ENCODE data around the gene HIF1A.
"Not testable (repeated sequence)": the region's sequence is repeated elsewhere in the genome, so short reads cannot be mapped to it uniquely, and the experiment has no call there.

The HIF1A gene

DNA sequence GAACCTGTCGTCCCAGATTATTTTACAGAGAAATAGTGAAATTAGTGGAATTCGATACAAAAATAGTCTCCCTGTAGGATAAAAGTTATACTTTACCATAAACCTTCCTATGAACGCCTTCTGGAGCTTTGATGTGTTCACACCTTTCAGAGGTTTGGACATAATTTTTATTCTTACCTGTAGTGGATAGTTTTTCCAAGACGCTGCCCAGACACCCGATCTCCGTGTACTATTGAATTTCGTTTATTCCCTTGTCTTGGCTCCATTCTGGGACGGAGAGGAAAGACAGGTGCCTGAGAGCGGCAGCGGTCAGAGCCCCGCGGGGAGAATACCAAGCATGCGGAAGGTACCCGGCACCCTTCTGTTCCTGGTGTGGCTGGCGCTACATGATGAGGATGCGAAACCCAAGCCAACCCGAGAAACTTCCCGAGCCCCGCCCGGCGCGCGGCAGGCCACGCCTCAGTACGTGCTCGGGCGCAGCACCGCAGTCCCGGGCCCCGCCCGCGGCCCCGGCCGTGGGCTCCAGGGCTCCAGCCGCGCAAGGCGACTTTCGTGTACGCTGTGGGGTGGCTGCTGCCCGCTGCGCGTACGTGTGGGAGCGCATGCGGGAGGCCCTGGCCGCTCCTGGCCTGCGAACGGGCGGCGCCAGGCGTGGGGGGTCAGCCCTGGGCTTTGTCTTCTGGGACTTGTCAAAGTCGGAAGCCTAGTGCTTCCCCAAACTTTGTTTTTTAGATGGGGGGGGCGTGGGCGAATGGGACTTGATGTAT lies 55.6 kb downstream of the HIF1A start:
- peak; percentile 41 for DNase-seq

DNA sequence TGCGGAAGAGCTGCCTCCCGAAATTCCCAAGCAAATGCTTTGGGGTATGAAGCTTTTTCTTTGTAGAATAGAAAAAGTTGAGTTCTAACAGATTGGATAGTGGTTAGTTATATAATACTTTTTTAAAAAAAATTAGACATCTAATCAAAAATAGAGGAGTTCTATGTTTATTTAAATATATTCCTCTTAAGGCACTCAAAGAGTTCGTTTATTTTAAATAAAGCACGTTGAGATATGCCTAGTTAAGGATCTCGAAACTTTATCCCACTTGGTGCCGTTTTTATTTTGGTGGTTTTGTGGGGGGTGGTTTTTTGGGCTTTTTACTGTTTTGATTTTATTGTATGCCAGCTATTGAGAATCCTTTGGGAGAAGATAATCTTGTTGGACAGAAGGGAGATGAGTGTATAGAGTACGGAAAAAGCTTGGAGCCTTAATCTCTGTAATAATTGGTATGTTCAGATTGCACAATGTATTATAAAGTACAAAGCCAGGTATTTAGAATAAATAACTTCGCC lies 56.2 kb downstream of the HIF1A start:
- DNase-seq = no peak

DNA sequence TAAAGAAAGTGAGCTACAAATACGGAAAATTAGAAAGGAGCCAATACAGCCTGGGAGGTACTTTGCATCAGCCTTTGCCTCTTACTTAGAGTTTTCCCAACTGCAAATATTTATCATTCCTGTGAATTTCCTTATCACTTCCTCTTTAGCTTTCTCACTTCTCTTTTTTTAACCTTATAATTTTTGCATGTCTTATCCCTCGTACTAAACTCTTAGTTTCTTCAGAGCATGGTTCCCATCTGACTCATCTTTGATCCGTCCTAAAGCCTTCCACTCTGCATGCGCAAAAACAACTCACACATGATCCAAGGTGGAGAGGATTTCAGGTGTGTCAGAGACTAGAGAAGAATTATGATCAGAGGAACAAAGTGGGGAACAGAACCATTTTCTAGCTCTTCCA lies 57.3 kb downstream of the HIF1A start:
- DNase-seq = no peak

DNA sequence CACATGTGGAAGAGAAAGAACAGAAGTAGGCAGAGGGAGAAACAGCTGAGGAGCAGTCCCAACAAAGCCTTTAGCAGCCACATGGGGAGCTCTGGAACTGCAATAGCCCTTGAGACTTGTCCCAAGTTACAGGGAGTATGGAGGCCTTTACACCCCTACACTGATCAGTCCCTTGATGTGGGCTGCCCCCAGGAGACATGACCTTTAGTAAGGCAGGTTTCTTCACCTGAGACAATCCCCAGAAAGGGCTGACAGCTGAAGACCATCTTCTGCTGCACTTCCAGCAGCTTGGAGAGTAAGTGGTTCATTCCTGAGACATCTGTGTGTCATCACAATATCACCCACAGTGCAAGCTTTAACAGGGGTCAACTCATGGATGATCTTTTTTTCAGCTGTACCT lies 58.3 kb downstream of the HIF1A start:
- DNase-seq = no peak

DNA sequence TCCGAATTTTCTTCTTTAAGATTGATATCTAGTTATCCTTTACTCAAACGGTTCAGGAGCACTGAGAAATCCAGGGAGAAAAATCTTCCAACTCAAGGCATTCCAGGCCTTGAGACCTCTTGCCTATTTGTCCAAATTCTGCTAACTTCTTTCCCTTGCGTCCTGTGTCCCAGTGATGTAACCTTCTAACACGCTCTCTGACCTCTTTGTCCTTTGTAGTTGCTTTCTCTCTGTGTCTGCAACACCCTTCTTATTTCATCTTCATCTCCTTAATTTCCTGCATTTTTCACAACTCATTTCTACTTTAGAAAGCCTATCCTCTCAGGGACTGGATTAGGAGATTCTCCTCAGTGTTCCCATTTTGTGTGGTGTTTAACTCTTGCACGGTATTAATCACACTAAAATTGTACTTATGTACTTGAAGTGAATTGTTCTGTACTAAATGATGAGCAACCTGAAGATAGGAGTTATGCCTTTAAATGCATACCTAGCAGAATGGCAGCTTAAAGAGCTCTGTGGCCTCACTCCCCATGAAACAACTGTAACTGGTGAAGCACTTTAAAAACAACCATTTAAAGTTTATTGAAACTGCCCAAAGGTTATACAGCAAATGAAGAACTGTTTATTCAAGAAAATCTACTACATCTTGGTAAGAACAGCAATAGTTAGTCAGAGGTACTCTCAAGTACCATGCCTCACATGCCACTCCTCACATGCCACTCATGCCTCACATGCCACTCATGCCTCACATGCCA lies 59.5 kb downstream of the HIF1A start:
- no peak for DNase-seq

DNA sequence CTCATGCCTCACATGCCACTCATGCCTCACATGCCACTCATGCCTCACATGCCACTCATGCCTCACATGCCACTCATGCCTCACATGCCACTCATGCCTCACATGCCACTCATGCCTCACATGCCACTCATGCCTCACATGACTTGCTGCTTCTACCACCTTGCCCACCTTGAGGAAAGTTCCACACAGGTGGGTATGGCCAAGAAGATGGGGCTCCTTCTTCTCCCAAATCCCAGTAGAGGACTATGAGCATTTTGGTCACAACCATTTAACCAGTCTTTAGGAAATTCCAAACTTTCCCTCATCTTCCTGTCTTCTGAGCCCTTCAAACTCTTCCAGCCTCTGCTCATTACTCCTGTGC lies 60.0 kb downstream of the HIF1A start:
- DNase-seq = not testable (repeated sequence)

DNA sequence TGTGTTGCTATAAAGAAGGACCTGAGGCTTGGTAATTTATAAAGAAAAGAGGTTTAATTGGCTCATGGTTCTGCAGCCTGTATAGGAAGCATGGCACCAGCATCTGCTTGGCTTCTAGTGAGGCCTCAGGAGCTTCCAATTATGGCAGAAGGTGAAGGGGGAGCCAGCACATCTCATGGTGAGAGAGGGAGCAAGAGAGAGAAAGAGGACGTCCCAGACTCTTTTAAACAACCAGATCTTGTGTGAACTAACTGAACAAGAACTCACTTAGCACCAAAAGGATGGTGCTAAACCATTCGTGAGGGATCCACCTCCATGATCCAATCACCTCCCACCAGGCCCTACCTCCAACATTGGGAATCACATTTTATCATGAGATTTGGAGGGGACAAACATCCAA lies 60.8 kb downstream of the HIF1A start:
- no peak for DNase-seq

DNA sequence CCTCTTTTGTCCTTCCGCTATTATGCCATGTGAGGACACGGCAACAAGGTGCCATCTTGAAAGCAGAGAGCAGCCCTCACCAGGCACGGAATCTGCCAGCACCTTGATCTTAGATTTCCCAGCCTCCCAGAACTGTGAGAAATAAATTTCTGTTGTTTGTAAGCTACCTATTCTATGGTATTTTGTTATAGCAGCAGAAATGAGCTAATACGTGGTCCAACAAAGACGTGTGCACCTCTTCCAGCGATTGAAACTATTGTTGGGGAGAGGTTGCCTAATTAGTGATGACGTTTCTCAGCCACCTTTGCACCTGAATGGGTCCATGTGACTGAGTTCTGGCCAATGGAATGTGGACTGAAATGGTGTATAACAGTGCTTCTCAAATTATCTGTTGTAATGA lies 64.6 kb downstream of the HIF1A start:
- no peak for DNase-seq

DNA sequence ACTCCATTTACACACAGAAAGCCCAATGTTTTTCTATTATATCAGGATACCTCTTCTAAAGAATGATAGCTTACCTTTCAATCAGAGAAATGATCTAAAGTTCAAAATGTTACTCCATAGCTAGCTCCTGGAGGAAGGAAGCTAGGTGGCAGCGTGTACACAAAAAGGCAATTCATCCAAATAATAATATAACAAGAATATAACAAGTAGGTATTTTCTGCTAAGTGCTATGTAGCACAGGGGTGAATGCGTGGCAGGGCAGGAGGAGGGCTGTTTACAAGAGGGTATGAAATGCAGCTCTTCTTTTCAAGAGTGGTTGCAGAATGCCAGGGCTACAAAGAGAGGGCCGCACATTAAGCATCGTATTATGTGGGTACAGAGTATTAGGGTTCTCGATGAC lies 66.2 kb downstream of the HIF1A start:
- no peak for DNase-seq

DNA sequence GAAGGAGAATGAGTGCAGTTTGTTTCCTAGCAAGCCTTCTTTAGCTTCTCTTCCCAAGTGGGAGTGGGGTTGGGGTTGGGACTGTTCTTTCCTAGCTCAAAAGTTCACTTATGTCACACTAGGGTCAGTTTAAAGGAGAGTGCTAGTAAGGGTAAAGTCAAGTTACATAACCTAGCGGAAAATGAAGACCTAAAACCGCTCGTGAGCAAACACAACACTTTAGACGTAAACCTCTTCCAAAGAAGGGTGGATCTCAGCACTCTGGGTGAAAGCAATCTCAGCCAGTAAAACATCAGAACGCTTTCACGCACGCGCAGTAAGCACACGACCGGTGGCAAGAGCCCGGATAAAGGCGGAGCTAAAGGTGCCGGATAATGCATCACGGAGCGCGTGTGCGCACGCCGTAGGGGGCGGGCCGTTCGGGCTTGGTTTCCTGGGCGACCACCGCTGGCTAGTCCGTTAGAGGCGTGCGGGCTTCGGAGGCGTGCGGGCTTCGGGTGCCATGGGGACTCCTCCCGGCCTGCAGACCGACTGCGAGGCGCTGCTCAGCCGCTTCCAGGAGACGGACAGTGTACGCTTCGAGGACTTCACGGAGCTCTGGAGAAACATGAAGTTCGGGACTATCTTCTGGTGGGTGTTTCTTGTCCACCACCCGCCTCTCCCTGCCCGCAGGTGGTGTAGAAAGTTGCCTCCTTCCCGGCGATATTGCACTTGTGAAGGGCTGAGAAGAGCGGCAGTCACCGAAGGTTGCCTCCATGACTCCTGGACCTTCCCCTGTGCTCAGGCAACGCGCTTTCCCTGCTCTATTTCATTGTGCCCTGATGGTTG lies 66.9 kb downstream of the HIF1A start, which contains the start of gene SNAPC1:
TSS of gene SNAPC1 (plus strand) at position 462 of the 828 bp plus-strand sequence. CDS start at position 503, 41 bp downstream.
- peak; percentile 91 for DNase-seq

DNA sequence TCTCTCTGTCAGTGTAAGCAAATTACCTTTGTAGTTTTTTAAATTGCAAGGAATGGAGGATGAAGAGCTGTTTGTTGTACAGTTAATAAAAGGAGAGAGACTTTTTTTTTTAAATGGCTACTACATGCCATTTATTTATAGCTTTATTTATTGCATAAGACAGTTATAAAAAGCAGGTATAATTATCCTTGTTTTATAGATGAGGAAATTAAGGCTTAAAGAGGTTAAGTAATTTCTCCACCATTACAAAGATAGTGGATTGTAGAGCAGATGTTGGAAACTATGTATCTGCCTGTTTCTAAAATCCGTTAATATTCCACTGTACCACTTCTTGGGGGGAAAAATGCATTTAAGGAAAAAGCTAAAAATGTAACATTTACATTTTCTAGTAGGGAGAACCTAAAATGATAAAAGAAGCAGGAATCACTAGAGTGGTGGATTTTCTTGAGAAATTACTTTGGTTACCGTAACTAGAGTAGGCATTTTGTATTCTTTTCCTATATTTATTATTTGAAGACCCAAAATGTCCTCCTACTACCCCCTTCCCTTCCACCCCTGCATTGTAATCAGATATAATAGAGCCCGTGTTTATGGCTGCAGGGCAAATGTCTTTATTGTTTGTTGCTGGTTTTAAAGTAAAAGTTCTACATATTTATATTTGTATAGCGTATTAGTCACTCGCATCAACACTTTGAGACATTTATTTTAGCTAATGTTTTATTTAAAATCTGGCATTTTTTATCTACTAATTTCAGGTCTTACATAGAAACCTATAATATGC lies 69.2 kb downstream of the HIF1A start:
- DNase-seq = no peak

DNA sequence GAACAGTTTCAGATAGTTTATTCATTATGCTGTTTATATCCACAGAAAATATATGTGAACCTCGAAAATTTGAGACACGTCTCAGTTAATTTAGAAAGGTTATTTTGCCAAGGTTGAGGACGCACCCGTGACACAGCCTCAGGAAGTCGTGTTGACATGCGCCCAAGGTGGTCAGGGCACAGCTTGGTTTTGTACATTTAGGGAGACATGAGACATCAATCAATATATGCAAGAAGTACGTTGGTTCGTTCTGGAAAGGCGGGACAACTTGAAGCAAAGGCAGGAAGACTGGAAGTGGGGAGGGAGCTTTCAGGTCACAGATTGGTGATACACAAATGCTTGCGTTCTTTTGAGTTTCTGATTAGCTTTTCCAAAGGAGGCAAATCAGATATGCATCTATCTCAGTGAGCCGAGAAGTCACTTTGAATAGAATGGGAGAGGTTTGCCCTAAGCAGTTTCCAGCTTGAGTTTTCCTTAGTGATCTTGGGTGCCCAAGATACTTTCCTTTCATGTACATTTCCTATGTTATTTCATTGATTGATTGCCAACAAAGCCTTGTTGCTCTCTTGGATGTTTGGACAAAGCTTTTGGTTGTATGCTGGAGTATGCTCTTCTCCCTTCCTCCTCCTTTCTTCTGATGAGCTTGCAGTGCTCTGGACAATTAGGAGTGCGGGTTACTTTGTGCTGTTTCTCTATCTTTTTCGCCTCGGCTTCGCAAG lies 70.1 kb downstream of the HIF1A start:
- DNase-seq = no peak

DNA sequence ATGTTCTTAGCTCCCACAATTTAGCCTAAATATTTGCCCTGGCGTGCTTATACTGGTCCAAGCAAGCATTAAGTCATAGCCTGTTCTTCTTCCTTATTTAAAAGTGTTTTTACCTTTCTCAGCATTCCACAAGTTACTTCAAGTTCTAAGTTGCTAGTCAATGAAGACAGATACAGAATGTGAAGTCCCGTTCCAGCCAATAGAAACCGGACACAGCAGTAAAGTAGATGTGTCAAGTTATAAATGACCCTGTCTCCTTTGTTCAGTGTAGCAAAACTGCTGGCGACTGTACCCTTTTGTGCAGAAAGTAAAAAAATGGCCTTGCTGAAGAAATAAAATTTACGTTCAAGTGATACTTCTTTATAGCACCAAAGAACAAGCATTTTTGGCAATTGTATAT lies 70.8 kb downstream of the HIF1A start:
- no peak for DNase-seq

DNA sequence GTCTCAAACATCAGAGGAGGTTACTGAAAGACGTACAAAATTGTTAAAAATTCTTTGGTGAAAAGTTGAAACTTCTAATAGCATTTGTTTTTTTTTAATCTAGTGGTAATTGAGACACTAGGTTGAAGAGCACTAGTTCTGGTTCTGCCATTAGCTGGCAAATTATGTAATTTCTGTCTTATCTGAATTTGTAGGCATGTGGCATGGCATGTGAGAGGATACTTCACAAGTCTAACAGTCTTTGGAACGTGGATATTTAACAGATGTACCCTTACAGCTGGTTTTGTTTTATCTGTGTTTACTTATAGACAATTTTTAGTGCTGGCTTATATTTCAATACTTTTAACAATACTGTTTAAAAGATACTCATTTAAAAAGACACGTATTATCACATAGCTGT lies 72.9 kb downstream of the HIF1A start:
- DNase-seq = no peak

DNA sequence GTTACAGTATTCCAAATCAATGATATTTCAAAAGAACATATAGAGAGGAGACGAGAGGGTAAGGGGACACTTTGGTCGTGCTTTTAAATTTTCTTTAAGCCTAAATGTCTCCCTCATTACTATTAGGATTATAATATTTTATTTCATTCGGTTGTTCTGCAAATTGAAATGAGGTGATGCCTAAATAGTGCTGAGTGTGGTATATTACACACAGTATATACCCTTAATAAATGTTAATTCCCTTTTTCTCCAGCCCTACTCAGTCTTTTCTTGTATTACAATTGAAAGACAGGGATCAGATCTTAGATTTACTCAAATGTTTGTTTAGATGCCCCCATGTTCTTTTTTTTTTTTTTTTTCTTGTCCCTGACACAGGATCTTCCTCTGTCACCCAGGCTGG lies 74.6 kb downstream of the HIF1A start:
- no peak for DNase-seq

DNA sequence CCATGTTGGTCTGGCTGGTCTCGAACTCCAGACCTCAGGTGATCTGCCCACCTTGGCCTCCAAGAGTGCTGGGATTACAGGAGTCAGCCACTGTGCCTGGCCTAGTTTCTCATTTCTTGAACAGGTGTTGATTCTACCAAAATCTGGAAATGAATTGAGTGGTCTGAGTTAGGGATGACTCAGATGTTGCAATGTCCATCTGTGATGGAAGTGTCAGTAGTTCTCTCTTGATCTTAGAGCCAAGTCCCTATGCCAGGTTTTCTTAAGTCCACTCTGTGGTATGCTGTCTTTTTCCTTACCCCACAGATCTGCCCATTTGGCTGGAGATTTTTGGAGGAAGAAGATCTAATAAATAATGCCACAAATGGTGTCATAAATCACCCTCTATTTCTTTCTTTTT lies 79.5 kb downstream of the HIF1A start:
- DNase-seq = no peak

DNA sequence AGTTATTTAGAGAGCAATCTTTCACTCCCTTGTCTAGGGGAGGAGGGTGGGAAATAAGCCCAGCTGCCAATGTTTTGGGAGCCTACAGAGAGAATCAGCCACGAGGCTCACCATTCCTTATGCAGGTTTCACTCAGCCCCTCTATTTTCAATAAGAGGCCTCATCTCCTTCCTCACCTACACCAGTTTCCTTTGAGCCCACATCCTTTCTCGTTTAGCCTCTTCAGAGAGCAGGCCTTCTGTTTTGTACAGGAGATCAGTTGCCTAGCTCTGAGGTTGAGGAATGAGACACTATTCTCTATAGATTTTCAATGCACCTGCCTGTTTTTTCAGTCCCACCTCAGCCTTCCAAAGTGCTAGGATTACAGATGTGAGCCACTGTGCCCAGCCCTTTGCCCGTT lies 84.8 kb downstream of the HIF1A start:
- DNase-seq = no peak

DNA sequence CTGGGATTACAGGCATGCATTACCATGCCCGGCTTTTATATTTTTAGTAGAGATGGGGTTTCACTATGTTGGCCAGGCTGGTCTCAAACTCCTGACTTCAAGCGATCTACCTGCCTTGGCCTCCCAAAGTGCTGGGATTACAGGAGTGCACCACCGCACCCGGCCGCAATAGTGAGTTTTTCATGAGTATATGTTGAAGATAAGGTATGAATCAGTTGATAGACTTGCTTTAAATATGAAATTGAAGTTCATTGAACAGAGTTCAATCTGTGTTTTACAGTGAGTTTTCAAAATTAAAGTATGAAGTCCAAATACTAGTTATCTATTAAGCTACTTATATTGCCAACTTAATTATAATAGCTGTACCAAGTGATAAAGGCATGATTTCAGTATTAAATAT lies 102.0 kb downstream of the HIF1A start:
- DNase-seq = no peak

Data from NCI-H774 (cell line).